Measurements from ENCODE around the gene WIZ. TPM values are rescaled to one million over a fixed set of nuclear protein-coding genes. Genes with fewer than 3 reads are reported as not detected.
A peak's percentile ranks its signal among the peaks of the same experiment; 100 is the strongest.

WIZ gene
- total RNA-seq, 1 donor from 2014 or later = 2.4 TPM

DNA sequence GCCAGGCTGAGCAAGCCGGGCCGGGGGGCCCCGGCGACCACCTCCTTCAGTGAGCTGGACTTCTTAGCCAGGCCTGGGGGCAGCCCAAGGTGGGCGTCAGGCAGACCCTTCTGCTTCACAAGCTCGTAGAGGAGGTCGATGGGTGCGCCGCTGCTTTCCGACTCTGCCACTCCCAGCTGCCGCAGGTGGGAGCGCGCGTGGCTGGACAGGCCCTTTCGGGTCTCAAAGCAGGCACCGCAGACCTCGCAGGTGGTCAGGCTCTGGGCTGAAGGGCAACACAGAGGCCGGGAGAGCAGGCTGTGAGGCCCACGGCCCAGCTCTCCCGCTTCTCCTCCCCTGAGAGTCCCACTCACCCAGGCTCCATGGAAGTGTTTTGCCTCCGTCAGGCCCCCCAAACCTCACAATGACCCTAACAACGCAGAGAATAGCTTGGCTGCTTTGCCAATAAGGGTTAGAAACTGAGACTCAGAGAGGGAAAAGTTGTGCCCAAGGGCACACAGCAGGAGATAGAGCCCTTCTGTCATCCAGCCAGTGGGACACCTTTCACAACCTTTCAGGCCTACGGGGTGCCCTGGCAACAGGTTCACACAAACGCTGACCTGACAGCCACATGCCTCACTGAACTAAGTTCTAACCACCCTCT, 19.8 kb downstream of the WIZ start:
- DNase-seq (ENCODE audit: low read depth) (no peak), FAIRE-seq (peak; percentile 50)
- TF ChIP-seq, protein P1, sequence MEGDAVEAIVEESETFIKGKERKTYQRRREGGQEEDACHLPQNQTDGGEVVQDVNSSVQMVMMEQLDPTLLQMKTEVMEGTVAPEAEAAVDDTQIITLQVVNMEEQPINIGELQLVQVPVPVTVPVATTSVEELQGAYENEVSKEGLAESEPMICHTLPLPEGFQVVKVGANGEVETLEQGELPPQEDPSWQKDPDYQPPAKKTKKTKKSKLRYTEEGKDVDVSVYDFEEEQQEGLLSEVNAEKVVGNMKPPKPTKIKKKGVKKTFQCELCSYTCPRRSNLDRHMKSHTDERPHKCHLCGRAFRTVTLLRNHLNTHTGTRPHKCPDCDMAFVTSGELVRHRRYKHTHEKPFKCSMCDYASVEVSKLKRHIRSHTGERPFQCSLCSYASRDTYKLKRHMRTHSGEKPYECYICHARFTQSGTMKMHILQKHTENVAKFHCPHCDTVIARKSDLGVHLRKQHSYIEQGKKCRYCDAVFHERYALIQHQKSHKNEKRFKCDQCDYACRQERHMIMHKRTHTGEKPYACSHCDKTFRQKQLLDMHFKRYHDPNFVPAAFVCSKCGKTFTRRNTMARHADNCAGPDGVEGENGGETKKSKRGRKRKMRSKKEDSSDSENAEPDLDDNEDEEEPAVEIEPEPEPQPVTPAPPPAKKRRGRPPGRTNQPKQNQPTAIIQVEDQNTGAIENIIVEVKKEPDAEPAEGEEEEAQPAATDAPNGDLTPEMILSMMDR (IDR thresholded peaks at IDR 0.05; ENCODE audit: insufficient read depth, low read length, severe bottlenecking) = no peak

DNA sequence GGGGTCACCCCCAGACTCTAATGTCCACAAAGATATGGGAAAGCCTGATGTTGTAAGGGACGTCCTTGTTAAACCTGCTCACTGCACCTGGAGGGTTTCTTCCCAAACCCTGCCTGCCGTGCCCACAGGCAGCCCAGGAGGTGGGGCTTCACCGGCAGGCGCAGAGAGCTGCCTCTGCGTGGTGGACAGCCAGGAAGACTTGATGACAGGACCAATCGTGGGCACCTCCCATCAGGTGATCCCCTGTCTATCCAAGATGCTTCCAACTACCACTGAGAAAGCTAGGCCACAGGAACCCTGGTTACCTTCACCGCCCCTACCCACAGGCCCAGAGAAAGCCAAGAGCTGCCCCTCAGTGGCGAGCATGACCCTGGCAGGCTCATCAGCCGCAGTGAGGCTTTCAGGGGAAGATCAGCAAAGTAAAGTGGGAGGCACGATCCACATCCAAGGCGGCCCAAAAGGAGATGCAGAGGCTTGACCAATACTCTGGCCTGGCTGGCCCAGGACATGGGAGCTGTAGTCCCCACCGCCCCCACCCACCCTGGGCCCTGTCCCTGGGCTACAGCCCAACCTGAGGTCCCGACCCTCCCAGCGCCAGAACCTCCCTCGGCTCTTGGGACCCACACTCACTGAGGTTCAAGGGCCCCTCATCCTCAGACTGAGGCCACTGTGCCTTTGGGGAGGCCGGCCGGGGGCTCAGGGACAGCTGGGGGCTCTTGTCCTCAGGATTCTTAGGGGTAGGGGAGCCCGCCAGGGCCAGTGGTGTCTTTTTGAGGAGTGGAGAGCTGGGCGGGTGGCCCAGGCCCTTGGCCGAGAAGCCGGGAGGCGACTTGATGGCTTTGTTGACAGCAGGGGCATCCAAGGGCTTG, 20.6 kb downstream of the WIZ start:
- Histone ChIP-seq H3K4me3 (ENCODE audit: low read depth, low read length) (no peak overlapping the region), H3K36me3 (ENCODE audit: control insufficient read depth, insufficient read depth, low read length) (peaks cover 25% of the 10 kb centered on the region), H3K27me3 (ENCODE audit: control insufficient read depth, insufficient read depth, low read length) (no peaks in the 10 kb centered on the region)
- no peak for DNase-seq (ENCODE audit: low read depth)
- TF ChIP-seq, protein P1 (IDR thresholded peaks at IDR 0.05; ENCODE audit: insufficient read depth, low read length, severe bottlenecking) = no peak
- no peak for FAIRE-seq

More for the DNA sequence above, 19.8 kb downstream of the WIZ start:
- peaks cover 20% of the 10 kb centered on the region for H3K36me3 ChIP-seq (ENCODE audit: control insufficient read depth, insufficient read depth, low read length)
- no peaks in the 10 kb centered on the region for H3K27me3 ChIP-seq (ENCODE audit: control insufficient read depth, insufficient read depth, low read length)
- no peak overlapping the region for H3K4me3 ChIP-seq (ENCODE audit: low read depth, low read length)

DNA sequence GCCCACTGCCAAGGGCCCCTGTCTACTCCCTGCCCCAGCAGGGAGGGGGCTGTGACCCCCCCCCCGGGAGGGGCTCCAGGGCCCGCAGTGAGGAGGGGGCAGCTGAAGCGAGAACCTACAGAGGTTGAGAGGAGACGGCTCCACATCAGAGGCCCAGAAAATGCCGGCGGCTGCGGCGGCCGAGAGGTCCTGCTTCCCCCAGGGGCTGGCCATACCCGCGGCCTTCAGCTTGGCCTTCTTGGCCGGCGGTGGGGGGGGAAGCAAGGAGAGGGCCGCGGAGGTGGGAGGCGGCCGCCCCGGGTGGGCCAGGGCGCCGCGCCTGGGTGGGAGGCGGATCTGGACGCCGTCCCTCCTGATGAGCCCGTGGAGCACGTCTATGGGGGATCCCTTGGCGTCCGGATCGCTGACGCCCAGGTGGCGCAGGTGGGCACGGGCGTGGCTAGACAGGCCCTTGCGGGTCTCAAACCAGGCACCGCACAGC, 21.7 kb downstream of the WIZ start:
- no peak for FAIRE-seq
- H3K36me3 ChIP-seq (ENCODE audit: control insufficient read depth, insufficient read depth, low read length) = peaks cover 36% of the 10 kb centered on the region
- no peak for DNase-seq (ENCODE audit: low read depth)
- no peaks in the 10 kb centered on the region for H3K27me3 ChIP-seq (ENCODE audit: control insufficient read depth, insufficient read depth, low read length)
- H3K4me3 ChIP-seq (ENCODE audit: low read depth, low read length) = no peak overlapping the region
- TF ChIP-seq, protein P1 (IDR thresholded peaks at IDR 0.05; ENCODE audit: insufficient read depth, low read length, severe bottlenecking) = no peak

DNA sequence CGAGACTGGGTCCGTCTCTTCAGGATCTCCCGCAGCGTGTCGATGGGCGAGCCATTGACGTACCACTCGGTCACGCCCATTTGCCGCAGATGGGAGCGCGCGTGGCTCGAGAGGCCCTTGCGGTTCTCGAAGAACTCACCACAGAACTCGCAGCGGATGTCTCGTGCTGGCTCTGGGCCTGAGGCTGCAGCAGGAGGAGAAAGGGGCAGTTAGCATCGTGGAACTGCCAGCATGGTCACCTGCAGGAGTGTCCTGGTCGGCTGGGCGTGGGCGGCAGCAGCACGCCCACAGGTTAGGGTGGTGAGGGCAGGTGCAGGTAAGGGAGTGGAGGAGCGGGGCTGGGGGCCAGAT, 22.4 kb downstream of the WIZ start:
- Histone ChIP-seq H3K36me3 (ENCODE audit: control insufficient read depth, insufficient read depth, low read length) (peaks cover 39% of the 10 kb centered on the region), H3K4me3 (ENCODE audit: low read depth, low read length) (no peak overlapping the region), H3K27me3 (ENCODE audit: control insufficient read depth, insufficient read depth, low read length) (no peaks in the 10 kb centered on the region)
- TF ChIP-seq, protein P1 (IDR thresholded peaks at IDR 0.05; ENCODE audit: insufficient read depth, low read length, severe bottlenecking) = no peak
- no peak for DNase-seq (ENCODE audit: low read depth)
- no peak for FAIRE-seq

DNA sequence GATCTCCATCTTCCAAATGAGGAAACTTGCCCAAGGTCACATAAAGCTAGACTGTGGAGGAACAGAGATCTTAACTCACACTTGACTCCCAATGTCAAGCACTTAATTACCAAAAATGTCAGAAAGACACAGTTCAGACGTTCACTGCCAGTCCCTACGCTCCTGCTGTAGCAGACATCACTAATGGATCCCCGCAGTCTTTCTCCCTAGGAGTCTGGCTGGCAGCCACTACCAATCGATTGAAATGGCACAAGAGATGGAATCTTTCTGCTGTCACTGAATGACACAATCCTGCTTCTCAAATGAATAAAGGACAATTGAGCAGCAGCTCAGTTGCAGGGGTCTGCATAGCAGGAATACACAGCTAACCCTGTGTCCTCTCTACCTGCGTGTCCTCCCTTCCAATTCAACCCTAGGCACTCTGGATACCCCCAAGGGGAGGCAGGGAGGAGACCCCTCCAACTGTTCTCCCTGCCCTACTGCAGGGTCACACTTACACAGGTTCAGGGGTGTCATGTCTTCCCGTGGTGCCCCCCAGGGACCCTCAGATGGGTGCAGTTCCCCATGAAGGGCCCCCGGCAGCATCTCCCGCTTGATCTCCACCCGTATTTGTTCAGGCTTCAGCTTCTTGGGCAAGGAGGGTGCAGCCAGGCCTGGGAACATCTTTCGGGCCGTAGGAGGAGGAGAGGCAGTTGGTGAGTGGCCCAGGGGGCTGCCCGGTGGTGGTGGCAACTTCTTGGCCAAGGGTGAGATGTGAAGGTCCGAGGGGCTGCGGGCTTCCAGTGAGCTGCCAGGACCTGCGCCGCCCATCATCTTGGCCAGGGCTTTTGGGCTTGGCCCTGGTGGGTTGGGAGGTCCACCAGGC, 23.0 kb downstream of the WIZ start:
- TF ChIP-seq, protein P1 (IDR thresholded peaks at IDR 0.05; ENCODE audit: insufficient read depth, low read length, severe bottlenecking) = no peak
- Histone ChIP-seq H3K27me3 (ENCODE audit: control insufficient read depth, insufficient read depth, low read length) (no peaks in the 10 kb centered on the region), H3K4me3 (ENCODE audit: low read depth, low read length) (no peak overlapping the region), H3K36me3 (ENCODE audit: control insufficient read depth, insufficient read depth, low read length) (peaks cover 39% of the 10 kb centered on the region)
- DNase-seq (ENCODE audit: low read depth) (no peak), FAIRE-seq (no peak)

Data from bronchial epithelial cell (primary cell).